GM13977 (cell line): ENCODE results near the gene GRIN2A.

ENCODE experiments used
- DNase-seq: peaks from one replicate; pipeline ENCODE4 v3.0.0; 2012; ENCODE audit warnings: low spot score
- in situ Hi-C: fragments of 300-500 bp; cut with MboI; formaldehyde crosslinking; loops from one replicate; pipeline ENCODE4 v1.12.0; 2022; ENCODE audit warnings: low sequenced_read_pairs, low pct_unique_long_range_greater_than_20kb, mixed read lengths, inconsistent platforms; ENCODE audit not compliant: unreplicated experiment
- TF ChIP-seq, protein P1 (sequence below): IDR thresholded peaks from 2 replicates; pipeline ENCODE4 v1.5.1; 2012; ENCODE audit warnings: mild to moderate bottlenecking, control low read depth; ENCODE audit not compliant: insufficient read depth; ENCODE audit errors: extremely low read depth, missing control alignments

The GRIN2A gene

DNA sequence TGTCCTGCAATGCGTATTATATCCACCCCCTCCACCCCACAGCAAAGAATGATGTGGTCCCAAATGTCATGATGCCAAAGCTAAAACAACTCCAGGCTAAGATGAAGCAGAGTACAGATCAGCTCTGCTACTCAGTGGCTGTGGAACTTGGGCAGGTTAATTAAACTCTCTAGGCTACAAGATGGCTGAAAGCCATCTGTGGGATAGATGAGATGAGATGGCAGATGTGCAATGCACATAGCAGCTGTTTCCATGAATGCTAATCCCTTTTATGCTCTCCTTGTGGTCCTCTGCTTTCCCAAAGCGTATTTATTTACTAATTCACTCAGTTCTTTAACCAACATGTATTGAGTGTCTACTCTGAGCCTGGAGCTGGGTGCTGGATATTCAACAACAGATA lies 114.4 kb downstream of the GRIN2A start:
- in situ Hi-C loops, result no loop called here
- TF ChIP-seq, protein P1, sequence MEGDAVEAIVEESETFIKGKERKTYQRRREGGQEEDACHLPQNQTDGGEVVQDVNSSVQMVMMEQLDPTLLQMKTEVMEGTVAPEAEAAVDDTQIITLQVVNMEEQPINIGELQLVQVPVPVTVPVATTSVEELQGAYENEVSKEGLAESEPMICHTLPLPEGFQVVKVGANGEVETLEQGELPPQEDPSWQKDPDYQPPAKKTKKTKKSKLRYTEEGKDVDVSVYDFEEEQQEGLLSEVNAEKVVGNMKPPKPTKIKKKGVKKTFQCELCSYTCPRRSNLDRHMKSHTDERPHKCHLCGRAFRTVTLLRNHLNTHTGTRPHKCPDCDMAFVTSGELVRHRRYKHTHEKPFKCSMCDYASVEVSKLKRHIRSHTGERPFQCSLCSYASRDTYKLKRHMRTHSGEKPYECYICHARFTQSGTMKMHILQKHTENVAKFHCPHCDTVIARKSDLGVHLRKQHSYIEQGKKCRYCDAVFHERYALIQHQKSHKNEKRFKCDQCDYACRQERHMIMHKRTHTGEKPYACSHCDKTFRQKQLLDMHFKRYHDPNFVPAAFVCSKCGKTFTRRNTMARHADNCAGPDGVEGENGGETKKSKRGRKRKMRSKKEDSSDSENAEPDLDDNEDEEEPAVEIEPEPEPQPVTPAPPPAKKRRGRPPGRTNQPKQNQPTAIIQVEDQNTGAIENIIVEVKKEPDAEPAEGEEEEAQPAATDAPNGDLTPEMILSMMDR, result no peak
- no peak for DNase-seq

DNA sequence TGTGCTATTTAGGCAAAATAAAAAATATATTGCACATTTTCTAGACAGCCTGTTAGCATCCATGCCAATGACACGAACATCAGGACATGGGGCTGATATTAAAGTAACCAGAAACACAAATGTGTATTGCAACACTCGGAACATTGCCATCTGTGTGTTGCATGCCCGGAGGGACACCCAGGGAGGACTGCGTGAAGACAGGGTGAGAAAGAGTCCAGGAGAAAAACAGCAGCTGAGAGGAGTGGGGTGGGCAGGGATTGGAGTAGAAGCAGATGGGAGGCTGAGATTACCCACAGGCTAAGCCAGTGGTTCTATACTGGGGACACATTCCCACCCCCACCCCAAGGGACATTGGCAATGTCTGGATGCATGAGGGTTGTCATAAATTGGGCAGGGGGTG lies 114.8 kb downstream of the GRIN2A start:
- in situ Hi-C loops, result no loop called here
- TF ChIP-seq, protein P1, result no peak
- no peak for DNase-seq

DNA sequence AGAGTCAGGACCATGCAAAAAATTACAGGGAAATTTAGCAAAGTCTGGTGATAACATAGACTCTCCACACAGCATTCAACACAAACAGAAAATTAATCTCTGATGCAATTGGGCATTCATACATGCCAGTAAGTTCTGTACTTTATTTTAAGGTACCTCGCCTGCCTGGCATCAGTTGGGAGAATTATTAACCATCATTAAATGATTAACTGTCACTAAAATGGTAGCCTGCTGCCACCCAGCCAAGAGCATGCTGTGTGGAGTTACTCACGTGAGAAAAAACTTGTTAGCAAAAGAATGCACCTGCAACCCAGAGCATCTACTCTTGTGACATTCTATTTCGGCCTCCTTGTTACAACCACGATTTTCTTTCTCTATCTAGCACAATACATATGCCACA lies 117.2 kb downstream of the GRIN2A start:
- no peak for DNase-seq
- in situ Hi-C loops, result no loop called here
- TF ChIP-seq, protein P1, result no peak

DNA sequence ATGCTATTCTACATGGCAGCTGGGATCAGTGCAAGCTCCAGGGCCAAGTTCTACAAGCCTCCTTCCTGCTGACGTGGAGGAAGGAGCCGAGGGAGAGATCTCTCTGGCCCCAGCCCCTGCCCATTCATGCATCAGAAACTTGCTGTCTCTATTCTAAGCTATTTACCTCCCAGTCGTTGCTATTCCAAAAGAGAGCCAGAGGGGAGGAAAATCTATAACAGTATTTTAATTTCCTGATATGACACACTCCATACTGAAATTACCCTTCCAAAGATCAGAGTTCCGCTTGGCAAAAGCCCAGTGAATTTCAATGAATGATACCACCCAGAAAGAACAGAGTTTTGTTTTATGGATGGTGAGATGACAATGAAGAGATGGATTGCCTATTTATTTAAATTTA lies 133.4 kb downstream of the GRIN2A start:
- DNase-seq, result no peak
- TF ChIP-seq, protein P1, result no peak
- in situ Hi-C loops, result no loop called here

DNA sequence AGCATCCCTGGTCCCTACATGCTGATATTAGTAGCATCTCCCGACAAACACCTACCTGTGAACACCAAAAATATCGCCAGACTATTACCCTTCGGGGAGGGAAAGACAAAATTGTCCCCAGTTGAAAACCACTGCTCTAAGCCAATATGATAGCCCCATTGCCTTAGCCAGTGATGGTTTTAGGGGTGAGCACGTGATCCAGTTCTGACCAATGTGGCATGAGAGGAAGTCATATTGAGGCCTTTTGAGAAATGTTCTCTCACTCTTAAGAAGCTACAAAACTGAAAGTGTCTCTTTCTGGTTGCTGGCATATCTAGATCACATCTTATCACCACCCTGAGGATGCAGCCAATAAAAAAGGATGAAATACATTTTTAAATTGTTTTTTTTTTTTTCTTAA lies 136.3 kb downstream of the GRIN2A start:
- DNase-seq, result no peak
- TF ChIP-seq, protein P1, result no peak
- in situ Hi-C loops, result no loop called here

DNA sequence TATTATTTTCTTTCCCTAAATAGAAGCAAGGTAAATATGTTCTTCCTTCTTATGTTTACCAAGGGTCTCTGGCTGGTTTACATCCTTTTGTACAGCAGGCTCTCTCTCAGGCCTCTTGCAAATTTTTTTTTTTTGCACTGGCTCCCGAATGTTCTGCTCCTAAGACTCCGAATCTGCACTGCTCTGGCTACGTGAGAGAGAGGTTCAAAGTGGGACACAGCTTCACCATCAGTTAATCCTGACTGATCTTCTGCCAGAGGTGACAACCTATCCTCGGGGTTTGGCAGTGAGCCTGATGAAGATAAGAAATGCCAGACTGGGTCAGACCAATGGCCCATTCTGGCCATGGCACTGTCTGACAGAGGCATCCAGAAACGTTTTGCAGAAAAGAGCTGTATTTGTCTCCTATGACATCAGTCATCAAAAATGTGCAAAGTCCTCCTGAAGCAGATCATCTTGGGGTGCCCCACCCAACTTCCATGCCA lies 136.9 kb downstream of the GRIN2A start:
- DNase-seq, result no peak
- in situ Hi-C loops, result no loop called here
- TF ChIP-seq, protein P1, result no peak
